Stimulated activated CD8-positive, alpha-beta memory T cell treated with anti-CD3 and anti-CD28 coated beads, Interleukin-12 subunit alpha, Interleukin-12 subunit beta, amount 100 ng/mL, for 1 hour (primary cell): ENCODE results near the gene RPS23.
"Not testable (repeated sequence)": the region's sequence is repeated elsewhere in the genome, so short reads cannot be mapped to it uniquely, and the experiment has no call there.

Source experiments
- DNase-seq: peaks from one replicate; pipeline ENCODE4 v3.0.0-alpha.2; 2020; ENCODE audit warnings: low read depth

RPS23 gene

GRCh38 chr5:82287625-82288024 lies 9.5 kb upstream of the RPS23 start:
- DNase-seq = no peak

DNA sequence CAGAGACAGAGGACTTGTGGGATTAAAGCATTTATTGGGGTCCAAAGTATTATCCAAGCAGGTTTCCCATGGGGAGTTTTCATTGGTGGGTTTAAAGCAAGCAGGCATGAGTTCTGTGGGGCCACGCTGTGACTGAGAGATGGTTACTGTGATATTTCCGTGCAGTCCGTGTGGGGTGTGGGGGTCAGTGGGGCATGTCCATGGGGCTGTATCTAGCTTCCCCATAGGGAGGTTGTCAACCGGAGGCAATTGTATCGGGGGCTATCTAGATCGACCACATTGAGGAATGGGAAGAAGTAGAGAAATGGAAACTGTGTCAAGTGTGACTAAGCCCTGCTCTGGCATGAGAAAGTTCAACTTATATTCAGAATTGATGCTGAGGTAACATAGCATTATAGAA lies 7.1 kb upstream of the RPS23 start:
- DNase-seq = no peak

- no peak for DNase-seq
Measured at GRCh38 chr5:82283893-82284292, 5.7 kb upstream of the RPS23 start.

- DNase-seq = no peak
Measured at GRCh38 chr5:82278711-82279370, 687 bp upstream of the RPS23 start.

DNA sequence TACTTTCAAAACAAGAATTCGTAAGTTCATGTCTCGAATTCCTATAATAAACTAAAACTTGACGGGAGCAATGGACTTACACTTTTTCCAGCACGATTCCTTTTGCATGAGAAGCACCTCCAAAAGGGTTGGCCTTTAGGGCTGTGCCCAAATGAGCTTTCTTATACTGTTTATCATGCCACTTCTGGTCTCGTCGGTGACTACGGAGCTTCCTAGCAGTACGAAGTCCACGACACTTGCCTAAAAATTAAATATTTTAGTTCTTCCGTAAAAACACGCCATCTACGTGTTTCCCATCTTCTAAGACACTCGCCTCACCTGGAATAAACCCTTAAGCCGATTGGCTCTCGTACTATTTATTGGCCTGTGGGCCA lies 554 bp downstream of the RPS23 start:
- no peak for DNase-seq

DNA sequence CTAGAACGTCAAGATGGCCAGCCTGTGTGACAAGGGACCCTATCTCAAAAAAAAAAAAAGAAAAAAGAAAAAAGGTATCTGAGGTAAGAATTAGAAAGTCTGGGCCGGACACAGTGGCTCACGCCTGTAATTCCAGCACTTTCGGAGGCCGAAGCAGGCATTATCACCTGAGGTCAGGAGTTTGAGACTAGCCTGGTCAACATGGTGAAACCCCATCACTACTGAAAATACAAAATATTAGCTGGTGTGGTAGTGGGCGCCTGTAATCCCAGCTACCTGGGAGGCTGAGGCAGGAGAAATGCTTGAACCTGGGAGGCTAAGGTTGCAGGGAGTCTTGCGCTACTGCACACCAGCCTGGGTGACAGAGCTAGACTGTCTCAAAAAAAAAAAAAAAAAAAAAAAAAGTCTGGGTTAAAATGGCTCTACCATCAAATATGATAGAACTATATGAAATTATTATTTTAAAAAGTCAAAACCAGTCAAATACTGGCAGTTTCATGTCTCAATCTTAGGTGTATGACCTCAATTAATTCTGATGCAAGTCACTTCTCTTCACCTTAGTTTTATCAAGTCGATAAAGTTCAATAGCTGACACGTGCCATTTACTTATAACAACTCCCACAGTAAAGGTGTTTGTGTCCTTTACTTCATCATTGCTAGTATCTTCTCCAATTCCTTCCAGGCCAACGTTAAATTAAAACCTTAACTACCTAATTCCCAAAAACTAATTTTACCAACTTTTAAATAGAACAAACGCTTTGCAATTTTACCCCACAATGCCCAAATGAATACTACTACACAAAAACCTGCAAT lies 1.1 kb downstream of the RPS23 start:
- DNase-seq = no peak

DNA sequence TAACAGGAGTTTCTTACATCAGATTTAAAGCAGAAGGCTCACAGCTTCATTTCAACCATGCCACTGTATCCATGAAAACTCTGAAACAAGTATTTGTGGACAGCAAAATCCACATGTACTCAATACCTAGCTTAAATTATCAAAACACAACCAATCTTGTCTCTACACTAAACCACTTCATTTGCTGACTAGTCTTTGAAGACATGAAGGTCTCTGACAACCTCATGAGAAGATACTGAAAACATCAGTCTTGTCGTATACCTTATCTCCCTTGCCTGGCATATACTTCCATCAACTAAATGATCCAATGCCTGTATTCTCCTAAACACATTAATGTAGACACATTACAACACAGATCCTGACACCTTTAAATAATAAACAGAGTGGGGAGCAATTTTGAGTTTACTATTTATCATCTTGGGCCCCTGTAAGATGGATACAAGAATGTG lies 2.9 kb downstream of the RPS23 start:
- no peak for DNase-seq

DNA sequence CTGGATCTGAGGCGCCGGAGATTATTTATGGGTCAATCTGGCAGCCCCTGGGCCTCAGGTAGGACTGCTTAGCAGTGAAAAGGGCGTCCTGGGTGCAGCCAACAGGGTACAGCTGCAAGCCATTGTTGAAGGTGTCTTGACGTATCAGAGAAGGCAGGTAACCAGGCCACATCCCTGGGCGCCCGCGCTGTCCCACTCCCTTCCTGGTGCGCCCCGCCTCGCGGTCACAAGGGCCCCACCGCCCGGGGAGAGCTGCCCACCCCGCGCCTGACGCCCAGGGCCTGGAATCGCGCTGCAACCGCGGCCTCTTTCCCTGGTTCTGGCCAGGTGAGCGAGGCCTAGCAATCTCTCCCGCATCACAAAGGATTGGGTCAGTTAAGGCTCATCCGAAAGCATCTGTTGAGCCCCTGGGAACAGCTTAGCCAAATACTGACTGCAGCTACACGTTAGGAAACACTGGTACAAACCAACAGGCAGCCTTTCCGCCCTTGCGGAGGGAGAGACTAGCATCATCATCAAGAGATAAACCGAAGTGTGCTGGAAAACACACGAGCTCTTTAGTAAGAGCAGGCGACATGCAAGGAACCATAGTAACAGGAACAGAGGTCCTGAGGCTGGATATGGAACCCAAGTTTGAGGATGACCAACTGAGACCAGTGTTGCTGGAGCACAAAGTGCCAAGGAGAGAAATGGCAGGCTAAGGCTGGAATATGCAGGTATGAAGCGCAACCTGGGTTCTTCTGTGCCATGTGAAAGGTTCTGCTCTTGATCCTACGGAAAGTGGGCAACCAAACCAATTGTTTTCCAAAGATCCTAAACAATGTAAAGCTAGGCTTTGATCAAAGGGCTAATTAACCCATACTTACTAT lies 3.6 kb downstream of the RPS23 start:
- no peak for DNase-seq

- not testable (repeated sequence) for DNase-seq
Measured at GRCh38 chr5:82273426-82273825, 4.7 kb downstream of the RPS23 start.

GRCh38 chr5:82272571-82273356 lies 5.4 kb downstream of the RPS23 start:
- not testable (repeated sequence) for DNase-seq

DNA sequence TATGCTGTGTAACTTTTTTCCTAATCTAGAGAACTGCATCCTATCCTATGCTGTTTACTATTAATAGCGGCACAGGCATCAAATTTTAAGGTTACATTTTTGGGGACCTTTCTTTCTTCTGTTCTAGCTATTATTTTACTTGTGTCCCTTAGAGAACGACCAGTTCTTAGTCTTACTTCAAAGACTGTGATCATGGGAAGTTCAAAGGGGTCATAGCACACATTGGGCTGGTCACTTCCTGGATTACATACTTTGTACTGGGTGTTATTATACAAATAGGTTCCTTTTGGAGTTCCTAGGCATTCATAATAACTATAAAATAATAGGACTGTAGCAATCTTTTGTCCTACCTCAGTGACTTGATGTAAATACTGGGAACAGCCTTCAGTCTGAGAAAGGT lies 8.8 kb downstream of the RPS23 start:
- not testable (repeated sequence) for DNase-seq

GRCh38 chr5:82267297-82267933 lies 10.7 kb downstream of the RPS23 start:
- DNase-seq = not testable (repeated sequence)

- DNase-seq = no peak
Measured at GRCh38 chr5:82265047-82265446, 13.1 kb downstream of the RPS23 start.

- no peak for DNase-seq
Measured at GRCh38 chr5:82259172-82259800, 18.9 kb downstream of the RPS23 start.

GRCh38 chr5:82257729-82258128 lies 20.4 kb downstream of the RPS23 start:
- no peak for DNase-seq

GRCh38 chr5:82257247-82257646 lies 20.9 kb downstream of the RPS23 start:
- no peak for DNase-seq

- DNase-seq = no peak
Measured at GRCh38 chr5:82255844-82256243, 22.3 kb downstream of the RPS23 start.

DNA sequence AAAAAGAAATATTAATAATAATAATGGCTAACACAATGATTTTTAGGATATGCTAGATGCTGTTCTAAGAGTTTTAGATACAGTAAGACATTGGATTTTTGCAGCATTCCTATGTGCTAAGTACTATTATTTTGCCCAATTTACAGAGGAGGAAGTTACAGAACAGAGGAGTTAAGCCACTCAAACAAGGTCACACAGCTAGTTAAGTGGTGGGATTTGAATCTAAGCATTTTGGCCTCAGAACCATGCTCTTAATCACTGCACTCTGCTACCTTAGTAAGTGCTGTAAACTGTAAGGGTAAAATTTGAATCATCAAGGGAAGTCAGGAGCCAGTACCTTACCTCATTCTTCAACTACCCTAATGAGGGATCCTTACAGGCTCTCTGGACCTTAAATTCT lies 25.4 kb downstream of the RPS23 start:
- DNase-seq = no peak

GRCh38 chr5:82246960-82247574 lies 31.1 kb downstream of the RPS23 start:
- no peak for DNase-seq

- DNase-seq = no peak
Measured at GRCh38 chr5:82244854-82245635, 33.1 kb downstream of the RPS23 start.
